Large intestine (tissue), 3 donors: Measurements from ENCODE around the gene TMEM184C. TPM values are rescaled to one million over a fixed set of nuclear protein-coding genes. Genes with fewer than 3 reads are reported as not detected.

Experiments
- DNase-seq, 2 donors: peaks; one replicate each; pipeline versions ENCODE4 v3.0.0 to v3.0.0-alpha.2; 2013
- H3K27ac ChIP-seq: one replicate; pipeline ENCODE4 v1.5.1; 2013; ENCODE audit warnings: low read length
- H3K27me3 ChIP-seq: 2 replicates; pipeline ENCODE4 v1.6.1; 2013; ENCODE audit warnings: low read length; ENCODE audit not compliant: control insufficient read depth, insufficient read depth
- H3K36me3 ChIP-seq: 2 replicates; pipeline ENCODE4 v1.6.1; 2013; ENCODE audit warnings: low read length; ENCODE audit not compliant: control insufficient read depth, insufficient read depth
- H3K4me1 ChIP-seq: one replicate; pipeline ENCODE4 v1.6.1; 2013; ENCODE audit warnings: low read length; ENCODE audit not compliant: control insufficient read depth, insufficient read depth
- H3K4me3 ChIP-seq: one replicate; pipeline ENCODE4 v1.5.1; 2013; ENCODE audit warnings: low read length
- H3K9me3 ChIP-seq: one replicate; pipeline ENCODE4 v1.6.1; 2013; ENCODE audit warnings: mild to moderate bottlenecking, low read depth, low read length, moderate library complexity; ENCODE audit not compliant: control insufficient read depth
- WGBS: methylation state at CpG from one replicate; pipeline ENCODE4 v1.1.5; 2013; ENCODE audit warnings: low lambda C conversion rate; ENCODE audit not compliant: insufficient coverage; 5-methylcytosine and 5-hydroxymethylcytosine counted together
- polyA plus RNA-seq: library from polyadenylated mRNA; unstranded; fragments of 120-200 nt; gene quantifications from one replicate; pipeline ENCODE4 v1.2.1, GENCODE V29; 2013

Gene TMEM184C
- polyA plus RNA-seq, 1 donor: 30.2 TPM

- no peaks in the 10 kb centered on the region for H3K4me1 ChIP-seq
- no peaks in the 10 kb centered on the region for H3K9me3 ChIP-seq
- no peaks in the 10 kb centered on the region for H3K36me3 ChIP-seq
- H3K27me3 ChIP-seq: no peaks in the 10 kb centered on the region
- no peak for DNase-seq
- H3K4me3 ChIP-seq: no peak overlapping the region
- WGBS: no CpG with 5 or more reads among the region's 1 CpG
- H3K27ac ChIP-seq: no peak overlapping the region
Measured at GRCh38 chr4:147596981-147597380, 20.2 kb upstream of the TMEM184C start.

DNA sequence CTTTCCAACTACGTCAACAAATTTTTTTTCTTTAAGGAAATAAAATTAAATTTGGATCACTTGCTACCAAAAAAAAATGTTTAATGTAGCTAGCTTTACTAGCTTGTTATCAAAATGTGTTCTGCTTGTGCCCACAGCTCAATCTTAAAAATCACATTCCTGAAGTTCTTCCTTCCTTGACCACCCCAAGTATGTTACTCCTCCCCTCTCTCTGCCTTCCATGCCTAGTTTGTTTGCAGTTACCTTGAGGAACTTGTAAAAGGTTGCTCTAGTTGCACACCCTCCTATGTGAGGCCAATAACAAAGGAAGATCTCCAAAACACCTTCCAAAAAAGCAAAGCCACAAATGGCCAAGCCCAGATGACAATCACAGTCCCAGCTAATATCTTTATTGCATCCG is 19.6 kb upstream of the TMEM184C start:
- WGBS: 100% methylated on average over 1 of the region's 2 CpGs
- H3K9me3 ChIP-seq: no peaks in the 10 kb centered on the region
- H3K27ac ChIP-seq: no peak overlapping the region
- no peak overlapping the region for H3K4me3 ChIP-seq
- H3K27me3 ChIP-seq: no peaks in the 10 kb centered on the region
- H3K36me3 ChIP-seq: no peaks in the 10 kb centered on the region
- H3K4me1 ChIP-seq: no peaks in the 10 kb centered on the region
- no peak for DNase-seq

- no peak for DNase-seq
- H3K4me1 ChIP-seq: no peaks in the 10 kb centered on the region
- H3K36me3 ChIP-seq: no peaks in the 10 kb centered on the region
- H3K27me3 ChIP-seq: no peaks in the 10 kb centered on the region
- 82% methylated on average over 1 of the region's 1 CpG for WGBS
- no peaks in the 10 kb centered on the region for H3K9me3 ChIP-seq
- H3K4me3 ChIP-seq: no peak overlapping the region
- no peak overlapping the region for H3K27ac ChIP-seq
Measured at GRCh38 chr4:147599206-147599605, 18.0 kb upstream of the TMEM184C start.

DNA sequence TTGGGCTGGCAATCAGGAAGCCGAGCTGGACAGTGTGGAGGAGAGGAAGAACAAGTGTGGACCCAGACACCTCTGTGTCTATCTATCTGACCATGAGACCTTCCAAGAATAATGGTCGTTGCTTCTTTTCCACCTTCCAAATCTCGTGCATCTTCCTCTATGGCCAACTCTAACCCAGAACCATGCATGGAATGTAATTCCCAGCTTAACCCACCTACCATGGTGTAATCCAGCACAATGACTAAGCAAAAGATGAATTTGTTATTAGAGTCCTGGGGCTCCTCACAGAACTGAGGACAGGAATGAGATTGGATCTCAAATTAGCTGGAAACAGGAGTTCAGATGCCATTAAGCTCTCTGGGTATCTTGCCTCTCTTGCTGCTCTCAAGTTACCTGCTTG is 17.4 kb upstream of the TMEM184C start:
- no peak for DNase-seq
- 75% methylated on average over 2 of the region's 3 CpGs for WGBS
- H3K27me3 ChIP-seq: no peaks in the 10 kb centered on the region

GRCh38 chr4:147605499-147605898 is 11.7 kb upstream of the TMEM184C start:
- Histone ChIP-seq H3K4me3 (no peak overlapping the region), H3K4me1 (peaks cover 4% of the 10 kb centered on the region), H3K9me3 (no peaks in the 10 kb centered on the region), H3K27ac (no peak overlapping the region), H3K27me3 (no peaks in the 10 kb centered on the region), H3K36me3 (no peaks in the 10 kb centered on the region)
- DNase-seq: no peak

More for the DNA sequence above, 17.4 kb upstream of the TMEM184C start:
- Histone ChIP-seq H3K4me1 (no peaks in the 10 kb centered on the region), H3K4me3 (no peak overlapping the region), H3K36me3 (no peaks in the 10 kb centered on the region), H3K9me3 (no peaks in the 10 kb centered on the region), H3K27ac (no peak overlapping the region)

GRCh38 chr4:147607471-147607870 is 9.7 kb upstream of the TMEM184C start:
- Histone ChIP-seq H3K27ac (no peak overlapping the region), H3K9me3 (no peaks in the 10 kb centered on the region), H3K36me3 (no peaks in the 10 kb centered on the region), H3K27me3 (no peaks in the 10 kb centered on the region), H3K4me1 (peaks cover 4% of the 10 kb centered on the region), H3K4me3 (no peak overlapping the region)
- DNase-seq: peak; percentile 66 to 81
- 0% methylated on average over 1 of the region's 1 CpG for WGBS

DNA sequence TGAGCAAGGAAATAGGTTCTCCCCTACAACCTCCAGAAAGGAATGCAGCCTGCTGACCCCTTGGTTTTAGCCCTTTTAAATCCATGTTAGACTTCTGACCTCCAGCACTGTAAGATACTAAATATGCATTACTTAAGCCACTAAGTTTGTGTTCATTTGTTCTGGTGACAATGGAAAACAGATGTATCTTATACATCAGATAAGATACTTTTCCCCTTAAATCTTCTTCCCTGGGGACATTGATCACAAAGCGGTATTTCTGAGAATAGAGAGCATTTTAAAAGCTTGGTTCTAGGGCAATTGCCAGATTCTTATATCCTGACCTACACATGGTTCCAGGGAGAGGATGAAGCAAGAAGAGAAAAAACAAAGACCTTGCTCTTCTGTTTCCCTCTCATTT is 6.5 kb upstream of the TMEM184C start:
- peaks cover 4% of the 10 kb centered on the region for H3K4me1 ChIP-seq
- no peaks in the 10 kb centered on the region for H3K9me3 ChIP-seq
- no peaks in the 10 kb centered on the region for H3K36me3 ChIP-seq
- no CpG with 5 or more reads among the region's 1 CpG for WGBS
- no peaks in the 10 kb centered on the region for H3K27me3 ChIP-seq
- DNase-seq: no peak
- H3K27ac ChIP-seq: no peak overlapping the region
- H3K4me3 ChIP-seq: no peak overlapping the region

DNA sequence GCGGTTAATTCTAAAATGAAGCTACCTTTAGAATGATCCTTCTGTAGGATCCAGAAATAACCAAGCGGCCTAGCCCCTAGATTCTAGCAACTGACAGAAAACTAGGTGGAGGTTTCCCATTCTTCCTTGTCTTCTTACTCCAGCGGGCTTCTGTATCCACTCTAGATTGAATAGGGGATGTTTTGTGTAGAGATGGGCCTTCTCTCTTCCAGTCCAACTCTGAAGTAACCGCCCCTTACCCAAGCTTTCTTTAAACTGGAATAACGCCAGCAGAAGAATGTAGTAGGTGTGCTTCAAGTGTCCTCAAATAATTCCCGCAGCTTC is 386 bp upstream of the TMEM184C start:
- DNase-seq: no peak
- WGBS: 14% methylated on average over 1 of the region's 6 CpGs
- H3K36me3 ChIP-seq: peaks cover 3% of the 10 kb centered on the region
- H3K27ac ChIP-seq: peak overlapping the region; percentile 82
- no peaks in the 10 kb centered on the region for H3K27me3 ChIP-seq
- H3K4me1 ChIP-seq: peaks cover 7% of the 10 kb centered on the region
- peak overlapping the region; percentile 89 for H3K4me3 ChIP-seq
- H3K9me3 ChIP-seq: no peaks in the 10 kb centered on the region

GRCh38 chr4:147617841-147618691 is 869 bp downstream of the TMEM184C start:
- Histone ChIP-seq H3K4me1 (peaks cover 7% of the 10 kb centered on the region), H3K27ac (peak overlapping the region; percentile 82), H3K4me3 (peak overlapping the region; percentile 89), H3K36me3 (peaks cover 10% of the 10 kb centered on the region), H3K9me3 (no peaks in the 10 kb centered on the region), H3K27me3 (no peaks in the 10 kb centered on the region)
- 51% methylated on average over 2 of the region's 17 CpGs for WGBS
- DNase-seq: no peak

GRCh38 chr4:147620315-147620714 is 3.1 kb downstream of the TMEM184C start:
- Histone ChIP-seq H3K4me1 (peaks cover 7% of the 10 kb centered on the region), H3K9me3 (no peaks in the 10 kb centered on the region), H3K27ac (no peak overlapping the region), H3K27me3 (no peaks in the 10 kb centered on the region), H3K36me3 (peaks cover 18% of the 10 kb centered on the region), H3K4me3 (no peak overlapping the region)
- 42% methylated on average over 2 of the region's 2 CpGs for WGBS
- DNase-seq: no peak

DNA sequence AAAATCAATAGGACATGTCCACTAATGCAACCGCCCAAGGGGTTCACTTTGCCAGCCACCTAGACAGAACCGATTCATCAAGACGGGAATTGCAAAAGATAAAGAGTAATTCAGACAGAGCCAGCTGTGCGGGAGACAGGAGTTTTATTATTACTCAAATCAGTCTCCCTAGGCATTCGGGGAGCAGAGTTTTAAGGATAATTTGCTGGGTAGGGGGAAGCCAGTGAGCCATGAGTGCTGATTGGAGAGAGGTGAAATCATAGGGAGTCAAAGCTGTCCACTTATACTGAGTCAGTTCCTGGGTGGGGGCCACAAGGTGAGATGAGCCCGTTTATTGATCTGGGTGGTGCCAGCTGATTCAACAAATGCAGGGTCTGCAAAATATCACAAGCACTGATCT is 8.5 kb downstream of the TMEM184C start:
- no peaks in the 10 kb centered on the region for H3K4me1 ChIP-seq
- WGBS: no CpG with 5 or more reads among the region's 6 CpGs
- no peak for DNase-seq

More for the DNA sequence above, 8.5 kb downstream of the TMEM184C start:
- Histone ChIP-seq H3K27me3 (no peaks in the 10 kb centered on the region), H3K9me3 (no peaks in the 10 kb centered on the region), H3K27ac (no peak overlapping the region), H3K36me3 (peaks cover 50% of the 10 kb centered on the region), H3K4me3 (no peak overlapping the region)
